Thymus (tissue), 11 donors: ENCODE data around the gene PARP8. TPM values are rescaled to one million over a fixed set of nuclear protein-coding genes. Genes with fewer than 3 reads are reported as not detected.
A peak's percentile ranks its signal among the peaks of the same experiment; 100 is the strongest.

Source experiments
- DNase-seq, 9 donors: peaks; one replicate each; pipeline ENCODE4 v3.0.0-alpha.2; 2013; ENCODE audit warnings: low spot score in 9 of 9, low read depth in 6 of 9, missing footprints in 1 of 9
- H3K27ac ChIP-seq, 2 donors: one replicate each; pipeline ENCODE4 v1.5.1; 2013; ENCODE audit warnings: control low read depth in 1 of 2, low read depth in 1 of 2, low read length in 1 of 2, mild to moderate bottlenecking in 1 of 2, moderate library complexity in 1 of 2
- H3K27me3 ChIP-seq, 2 donors: one replicate each; pipeline ENCODE4 v1.5.1; 2013; ENCODE audit warnings: low read length in 1 of 2; ENCODE audit not compliant: control insufficient read depth in 2 of 2, insufficient read depth in 1 of 2
- H3K36me3 ChIP-seq, 2 donors: one replicate each; pipeline ENCODE4 v1.5.1; 2013; ENCODE audit warnings: low read length in 1 of 2, mild to moderate bottlenecking in 1 of 2, moderate library complexity in 1 of 2; ENCODE audit not compliant: control insufficient read depth in 2 of 2, insufficient read depth in 2 of 2
- H3K4me1 ChIP-seq, 2 donors: one replicate each; pipeline ENCODE4 v1.5.1; 2013; ENCODE audit warnings: low read length in 2 of 2; ENCODE audit not compliant: control insufficient read depth in 2 of 2, insufficient read depth in 2 of 2
- H3K4me3 ChIP-seq, 2 donors: one replicate each; pipeline ENCODE4 v1.5.1; 2013; ENCODE audit warnings: low read length in 2 of 2, control low read depth in 1 of 2, mild to moderate bottlenecking in 1 of 2
- H3K9me3 ChIP-seq, 2 donors: one replicate each; pipeline ENCODE4 v1.5.1; 2013; ENCODE audit warnings: low read length in 1 of 2, mild to moderate bottlenecking in 1 of 2; ENCODE audit not compliant: control insufficient read depth in 2 of 2, insufficient read depth in 1 of 2
- WGBS: extraction: QIAGEN DNeasy Blood & Tissue Kit; methylation state at CpG from one replicate; pipeline ENCODE4 v1.1.7; 2013; 5-methylcytosine and 5-hydroxymethylcytosine counted together
- polyA plus RNA-seq: library from polyadenylated mRNA; stranded (reverse); fragments of 200-250 nt; gene quantifications from one replicate; pipeline ENCODE4 v1.2.3, GENCODE V29; 2013
- total RNA-seq: library from RNA; stranded (reverse); fragments of 120-200 nt; gene quantifications from one replicate; pipeline ENCODE4 v1.2.4, GENCODE V29; 2013
- donor health status: healthy.

PARP8 gene
- total and polyA plus RNA-seq, 2 donors: 18.7 to 29.0 TPM

GRCh38 chr5:50712479-50712878 lies 46.0 kb downstream of the PARP8 start:
- WGBS: 15% methylated on average over 1 of the region's 1 CpG
- H3K27ac ChIP-seq: no peak overlapping the region
- peaks cover 0 to 8% of the 10 kb centered on the region in 2 donors for H3K4me1 ChIP-seq
- H3K4me3 ChIP-seq: no peak overlapping the region
- DNase-seq: peak in 1 of 9 donors; percentile 14
- no peaks in the 10 kb centered on the region for H3K36me3 ChIP-seq
- no peaks in the 10 kb centered on the region for H3K27me3 ChIP-seq
- no peaks in the 10 kb centered on the region for H3K9me3 ChIP-seq

- Histone ChIP-seq H3K9me3 (no peaks in the 10 kb centered on the region), H3K27me3 (no peaks in the 10 kb centered on the region), H3K4me3 (no peak overlapping the region), H3K36me3 (no peaks in the 10 kb centered on the region), H3K27ac (no peak overlapping the region), H3K4me1 (peaks cover 0 to 9% of the 10 kb centered on the region in 2 donors)
- 85% methylated on average over 5 of the region's 5 CpGs for WGBS
- no peak for DNase-seq
Observed at GRCh38 chr5:50715001-50715400, 48.6 kb downstream of the PARP8 start.

GRCh38 chr5:50716134-50716533 lies 49.7 kb downstream of the PARP8 start:
- Histone ChIP-seq H3K4me1 (peaks cover 0 to 11% of the 10 kb centered on the region in 2 donors), H3K4me3 (no peak overlapping the region), H3K9me3 (no peaks in the 10 kb centered on the region), H3K36me3 (no peaks in the 10 kb centered on the region), H3K27me3 (no peaks in the 10 kb centered on the region), H3K27ac (no peak overlapping the region)
- DNase-seq: no peak
- WGBS: 97% methylated on average over 2 of the region's 2 CpGs

GRCh38 chr5:50717651-50718050 lies 51.2 kb downstream of the PARP8 start:
- Histone ChIP-seq H3K36me3 (no peaks in the 10 kb centered on the region), H3K4me3 (no peak overlapping the region), H3K27me3 (no peaks in the 10 kb centered on the region), H3K27ac (no peak overlapping the region), H3K4me1 (peaks cover 0 to 4% of the 10 kb centered on the region in 2 donors), H3K9me3 (no peaks in the 10 kb centered on the region)
- DNase-seq: no peak
- 91% methylated on average over 2 of the region's 2 CpGs for WGBS

GRCh38 chr5:50720061-50720710 lies 53.7 kb downstream of the PARP8 start:
- WGBS: 48% methylated on average over 4 of the region's 4 CpGs

GRCh38 chr5:50722223-50722622 lies 55.8 kb downstream of the PARP8 start:
- no peaks in the 10 kb centered on the region for H3K36me3 ChIP-seq
- H3K27ac ChIP-seq: no peak overlapping the region
- WGBS: 95% methylated on average over 4 of the region's 4 CpGs
- no peak for DNase-seq
- no peaks in the 10 kb centered on the region for H3K27me3 ChIP-seq
- peaks cover 0 to 4% of the 10 kb centered on the region in 2 donors for H3K4me1 ChIP-seq
- H3K4me3 ChIP-seq: no peak overlapping the region
- no peaks in the 10 kb centered on the region for H3K9me3 ChIP-seq

More at GRCh38 chr5:50720061-50720710, 53.7 kb downstream of the PARP8 start:
- Histone ChIP-seq H3K36me3 (no peaks in the 10 kb centered on the region), H3K4me3 (no peak overlapping the region), H3K27ac (no peak overlapping the region), H3K9me3 (no peaks in the 10 kb centered on the region), H3K27me3 (no peaks in the 10 kb centered on the region), H3K4me1 (peaks cover 0 to 4% of the 10 kb centered on the region in 2 donors)
- no peak for DNase-seq

GRCh38 chr5:50724262-50724661 lies 57.8 kb downstream of the PARP8 start:
- H3K4me3 ChIP-seq: no peak overlapping the region
- no peaks in the 10 kb centered on the region for H3K9me3 ChIP-seq
- no peaks in the 10 kb centered on the region for H3K27me3 ChIP-seq
- DNase-seq: no peak
- no peak overlapping the region for H3K27ac ChIP-seq
- no peaks in the 10 kb centered on the region for H3K36me3 ChIP-seq
- peaks cover 0 to 4% of the 10 kb centered on the region in 2 donors for H3K4me1 ChIP-seq

- H3K27me3 ChIP-seq: no peaks in the 10 kb centered on the region
- no peak overlapping the region for H3K4me3 ChIP-seq
- H3K9me3 ChIP-seq: no peaks in the 10 kb centered on the region
- no peak overlapping the region for H3K27ac ChIP-seq
- H3K36me3 ChIP-seq: no peaks in the 10 kb centered on the region
- WGBS: 95% methylated on average over 7 of the region's 7 CpGs
- H3K4me1 ChIP-seq: no peaks in the 10 kb centered on the region
- DNase-seq: no peak
Observed at GRCh38 chr5:50725800-50726474, 59.5 kb downstream of the PARP8 start.

- Histone ChIP-seq H3K27ac (no peak overlapping the region), H3K9me3 (no peaks in the 10 kb centered on the region), H3K4me3 (no peak overlapping the region), H3K36me3 (no peaks in the 10 kb centered on the region), H3K27me3 (no peaks in the 10 kb centered on the region), H3K4me1 (no peaks in the 10 kb centered on the region)
- DNase-seq: no peak
- 93% methylated on average over 3 of the region's 3 CpGs for WGBS
Observed at GRCh38 chr5:50726475-50727148, 60.2 kb downstream of the PARP8 start.
